K562 (cell line): Measurements from ENCODE around the gene UBA1.
A peak's percentile ranks its signal among the peaks of the same experiment; 100 is the strongest.

Source experiments
- GATAD2A ChIP-seq: fragments of 450-650 bp; IDR thresholded peaks from 2 replicates; pipeline ENCODE4 v1.6.1; 2017
- NRF1 ChIP-seq, 2 experiments: fragments of 450-650 bp; IDR thresholded peaks in 1 of 2; conservative IDR thresholded peaks in 1 of 2; 2 replicates each; pipeline ENCODE4 v1.6.1; 2014; ENCODE audit warnings: mild to moderate bottlenecking in 2 of 2
- POLR2A ChIP-seq: fragments of 450-650 bp; conservative IDR thresholded peaks from 2 replicates; pipeline ENCODE4 v1.6.1; 2016
- ZNF274 ChIP-seq: IDR thresholded peaks from 2 replicates; pipeline ENCODE4 v1.6.1; 2011; ENCODE audit warnings: low read depth, mild to moderate bottlenecking, low read length, moderate library complexity, borderline replicate concordance

DNA sequence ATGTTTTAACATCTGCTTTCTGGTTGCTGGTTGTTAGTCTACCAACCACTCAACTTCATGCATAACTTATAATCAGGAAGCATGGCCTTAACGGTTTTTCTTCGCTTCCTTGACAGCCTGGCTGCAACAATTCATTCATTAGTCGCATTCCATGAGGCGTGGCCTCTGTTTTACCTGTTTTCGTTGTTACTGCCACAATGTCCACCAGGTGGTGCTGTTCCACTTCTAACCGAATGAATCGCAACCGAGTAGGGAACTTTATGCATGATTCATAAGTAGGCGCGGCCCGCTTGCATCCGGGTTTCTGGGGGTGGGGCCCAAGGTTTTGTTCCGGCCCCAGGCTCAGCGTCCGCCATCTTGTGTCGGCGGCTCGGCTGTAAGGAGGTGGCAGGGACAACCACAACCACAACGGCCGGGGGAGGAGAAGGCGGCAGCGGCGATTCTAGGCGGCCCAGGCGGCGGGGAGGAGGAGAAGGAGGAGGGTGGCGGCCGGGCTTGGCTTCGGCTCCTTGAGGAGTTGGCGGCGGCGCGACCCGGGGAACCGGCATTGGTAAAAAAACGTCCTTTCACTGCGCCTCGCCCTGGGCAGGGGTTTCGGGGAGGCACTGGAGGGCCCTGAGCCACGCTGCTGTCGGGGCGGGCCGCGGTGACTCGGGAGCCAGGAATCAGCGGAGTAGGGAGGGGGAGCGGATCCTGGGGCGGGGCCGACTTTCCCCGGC, at the start of gene UBA1:
- TF ChIP-seq POLR2A (peak; percentile 94), ZNF274 (no peak), GATAD2A (no peak), NRF1 (conservative IDR thresholded peaks at IDR 0.05 in 1 of 2, IDR thresholded peaks at IDR 0.05 in 1 of 2) (peak; percentile 15 to 25; a peak in 1 of 4 replicates)
